ENCODE results near the gene SLC43A3. TPM values are rescaled to one million over a fixed set of nuclear protein-coding genes. Genes with fewer than 3 reads are reported as not detected.
A peak's percentile ranks its signal among the peaks of the same experiment; 100 is the strongest.

The SLC43A3 gene
- 10 to 100 TPM; 40.9 to 75.9 (median 60.0) TPM for total RNA-seq

GRCh38 chr11:57426929-57427726 lies at the start of gene SLC43A3:
Gene SLC43A3 (minus strand): TSS chr11:57427121. CDS start chr11:57426172, 949 bp downstream.
- peak within 1 kb of the TSS; percentile 96 to 99 (median 98) for H3K27ac ChIP-seq
- H3K27me3 ChIP-seq: no peaks in the 10 kb centered on the region
- H3K4me3 ChIP-seq: peak within 1 kb of the TSS; percentile 59 to 66
- no peak for TF ChIP-seq EP300 (IDR thresholded peaks at IDR 0.05)
- TF ChIP-seq POLR2A (IDR thresholded peaks at IDR 0.05): peak; percentile 45 to 50
- TF ChIP-seq POLR2AphosphoS5 (IDR thresholded peaks at IDR 0.05): peak; percentile 86
- peak; percentile 62 for ATAC-seq
- no peaks in the 10 kb centered on the region for H3K9me3 ChIP-seq
- H3K36me3 ChIP-seq: peaks cover 0 to 21% of the 10 kb centered on the region in 2 donors
- WGBS, 2 donors (ENCODE audit: low coverage in 1 of 2): 1 to 4% methylated on average over 17 to 36 of the region's 39 CpGs
- H3K4me1 ChIP-seq: peaks cover 18 to 85% (median 45%) of the 10 kb centered on the region in 3 donors

DNA sequence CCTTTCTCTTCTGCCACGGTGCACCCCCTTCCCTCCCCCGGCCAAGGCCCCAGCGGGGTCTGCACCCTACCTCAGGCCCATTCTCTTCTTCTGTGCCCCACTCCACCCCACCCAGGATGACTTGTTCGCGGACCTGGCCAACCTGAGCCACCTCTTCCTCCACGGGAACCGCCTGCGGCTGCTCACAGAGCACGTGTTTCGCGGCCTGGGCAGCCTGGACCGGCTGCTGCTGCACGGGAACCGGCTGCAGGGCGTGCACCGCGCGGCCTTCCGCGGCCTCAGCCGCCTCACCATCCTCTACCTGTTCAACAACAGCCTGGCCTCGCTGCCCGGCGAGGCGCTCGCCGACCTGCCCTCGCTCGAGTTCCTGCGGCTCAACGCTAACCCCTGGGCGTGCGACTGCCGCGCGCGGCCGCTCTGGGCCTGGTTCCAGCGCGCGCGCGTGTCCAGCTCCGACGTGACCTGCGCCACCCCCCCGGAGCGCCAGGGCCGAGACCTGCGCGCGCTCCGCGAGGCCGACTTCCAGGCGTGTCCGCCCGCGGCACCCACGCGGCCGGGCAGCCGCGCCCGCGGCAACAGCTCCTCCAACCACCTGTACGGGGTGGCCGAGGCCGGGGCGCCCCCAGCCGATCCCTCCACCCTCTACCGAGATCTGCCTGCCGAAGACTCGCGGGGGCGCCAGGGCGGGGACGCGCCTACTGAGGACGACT lies 49.3 kb upstream of the SLC43A3 start:
- Histone ChIP-seq H3K4me1 (peaks cover 0 to 17% (median 8%) of the 10 kb centered on the region in 3 donors), H3K27ac (peak overlapping the region in 1 of 4 donors; percentile 65), H3K4me3 (peak overlapping the region; percentile 32 to 60), H3K36me3 (no peaks in the 10 kb centered on the region), H3K9me3 (no peaks in the 10 kb centered on the region), H3K27me3 (peaks cover 73% of the 10 kb centered on the region)
- TF ChIP-seq CTCF (IDR thresholded peaks at IDR 0.05) (no peak), POLR2AphosphoS5 (IDR thresholded peaks at IDR 0.05) (peak; percentile 6), EP300 (IDR thresholded peaks at IDR 0.05) (no peak), POLR2A (IDR thresholded peaks at IDR 0.05) (no peak)
- 20% methylated on average over 2 of the region's 80 CpGs; no CpG with 5 or more reads in 1 of the 2 donors for WGBS, 2 donors (ENCODE audit: low coverage in 1 of 2)
- peak; percentile 65 for ATAC-seq

DNA sequence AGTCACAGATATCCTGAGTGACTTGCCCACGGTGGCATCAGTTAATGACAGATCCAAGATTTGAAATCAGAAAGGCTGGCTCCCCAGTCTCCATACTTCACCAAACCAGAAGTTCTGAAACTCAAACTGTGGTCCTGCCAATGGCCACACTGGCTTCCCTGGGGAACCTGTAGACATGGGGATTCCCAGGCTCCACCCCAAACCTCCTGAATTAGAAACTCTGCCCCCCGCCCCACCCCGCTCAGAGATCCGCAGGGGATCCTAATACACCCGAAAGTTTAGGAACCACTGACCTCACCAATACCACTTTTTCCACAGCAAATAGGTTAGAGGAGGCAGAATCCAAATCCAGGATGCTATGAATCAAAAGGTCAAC lies 48.7 kb upstream of the SLC43A3 start:
- Histone ChIP-seq H3K4me3 (peak overlapping the region in 1 of 2 donors; percentile 60), H3K4me1 (peaks cover 0 to 17% (median 8%) of the 10 kb centered on the region in 3 donors), H3K36me3 (no peaks in the 10 kb centered on the region), H3K9me3 (no peaks in the 10 kb centered on the region), H3K27ac (no peak overlapping the region), H3K27me3 (peaks cover 69% of the 10 kb centered on the region)
- no peak for ATAC-seq
- 30 to 65% methylated on average over 1 to 4 of the region's 5 CpGs for WGBS, 2 donors (ENCODE audit: low coverage in 1 of 2)
- TF ChIP-seq EP300 (IDR thresholded peaks at IDR 0.05) (no peak), POLR2AphosphoS5 (IDR thresholded peaks at IDR 0.05) (no peak), POLR2A (IDR thresholded peaks at IDR 0.05) (no peak), CTCF (IDR thresholded peaks at IDR 0.05) (no peak)

DNA sequence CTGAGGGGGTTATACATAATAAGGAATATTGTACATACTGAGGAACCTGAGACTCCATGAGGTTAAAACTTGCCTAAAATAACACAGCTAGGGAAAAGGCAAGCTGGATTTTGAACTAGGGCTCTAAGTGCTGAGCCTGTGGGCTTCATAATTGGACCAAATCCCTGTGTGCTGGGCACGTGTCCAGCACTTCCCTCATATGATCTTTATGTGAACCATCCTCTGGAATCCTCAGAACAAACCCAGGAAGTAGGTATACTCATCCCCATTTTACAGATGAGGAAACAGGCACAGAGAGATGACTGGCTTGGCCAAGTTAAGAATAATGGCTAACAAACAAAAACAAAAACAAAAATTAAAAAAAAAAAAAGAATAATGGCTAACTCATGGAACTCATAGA lies 48.3 kb upstream of the SLC43A3 start:
- peaks cover 0 to 17% (median 8%) of the 10 kb centered on the region in 3 donors for H3K4me1 ChIP-seq

More for the DNA sequence above, 48.3 kb upstream of the SLC43A3 start:
- TF ChIP-seq POLR2A (IDR thresholded peaks at IDR 0.05) (no peak), CTCF (IDR thresholded peaks at IDR 0.05) (no peak)
- 9% methylated on average over 1 of the region's 1 CpG; no CpG with 5 or more reads in 1 of the 2 donors for WGBS, 2 donors (ENCODE audit: low coverage in 1 of 2)
- no peak for ATAC-seq
- no peaks in the 10 kb centered on the region for H3K9me3 ChIP-seq
- H3K27ac ChIP-seq: no peak overlapping the region
- no peak overlapping the region for H3K4me3 ChIP-seq
- peaks cover 69% of the 10 kb centered on the region for H3K27me3 ChIP-seq
- H3K36me3 ChIP-seq: no peaks in the 10 kb centered on the region

All from gastroesophageal sphincter (tissue), 4 donors.